Germinal center (tissue), 1 donor: ENCODE results near the gene TOLLIP.
"Not testable (repeated sequence)": the region's sequence is repeated elsewhere in the genome, so short reads cannot be mapped to it uniquely, and the experiment has no call there.

Source experiments
- DNase-seq: peaks from one replicate; pipeline ENCODE4 v3.0.0; 2012; ENCODE audit warnings: mixed read lengths, low spot score

Gene TOLLIP

GRCh38 chr11:1245717-1246116, 63.7 kb downstream of the TOLLIP start:
- DNase-seq, result not testable (repeated sequence)

- not testable (repeated sequence) for DNase-seq
Measured at GRCh38 chr11:1244557-1244956, 64.9 kb downstream of the TOLLIP start.

GRCh38 chr11:1243521-1243920, 65.9 kb downstream of the TOLLIP start:
- DNase-seq, result not testable (repeated sequence)

- not testable (repeated sequence) for DNase-seq
Measured at GRCh38 chr11:1242751-1243150, 66.7 kb downstream of the TOLLIP start.

- no peak for DNase-seq
Measured at GRCh38 chr11:1242289-1242688, 67.1 kb downstream of the TOLLIP start.

- no peak for DNase-seq
Measured at GRCh38 chr11:1241706-1242105, 67.7 kb downstream of the TOLLIP start.

GRCh38 chr11:1240771-1241170, 68.7 kb downstream of the TOLLIP start:
- no peak for DNase-seq

- DNase-seq, result no peak
Measured at GRCh38 chr11:1239596-1240205, 69.7 kb downstream of the TOLLIP start.

GRCh38 chr11:1238767-1239595, 70.5 kb downstream of the TOLLIP start:
- no peak for DNase-seq

- DNase-seq, result no peak
Measured at GRCh38 chr11:1237851-1238250, 71.6 kb downstream of the TOLLIP start.

GRCh38 chr11:1237128-1237580, 72.3 kb downstream of the TOLLIP start:
- no peak for DNase-seq

- DNase-seq, result no peak
Measured at GRCh38 chr11:1236316-1237127, 72.9 kb downstream of the TOLLIP start.

- no peak for DNase-seq
Measured at GRCh38 chr11:1235901-1236315, 73.5 kb downstream of the TOLLIP start.

- no peak for DNase-seq
Measured at GRCh38 chr11:1235306-1235900, 74.0 kb downstream of the TOLLIP start.

GRCh38 chr11:1234771-1235305, 74.6 kb downstream of the TOLLIP start:
- no peak for DNase-seq

GRCh38 chr11:1234054-1234720, 75.2 kb downstream of the TOLLIP start:
- DNase-seq, result no peak

GRCh38 chr11:1233351-1234053, 75.9 kb downstream of the TOLLIP start:
- DNase-seq, result no peak

- DNase-seq, result no peak
Measured at GRCh38 chr11:1232883-1233321, 76.5 kb downstream of the TOLLIP start.

- DNase-seq, result no peak
Measured at GRCh38 chr11:1232021-1232882, 77.2 kb downstream of the TOLLIP start.
